Measurements from ENCODE around the gene ABLIM3. TPM values are rescaled to one million over a fixed set of nuclear protein-coding genes. Genes with fewer than 3 reads are reported as not detected.

Gene ABLIM3
- polyA plus RNA-seq, 1 donor (not counting 4 experiments of a cell fraction or from before 2014, with no cell fraction given) = 7.9 TPM

- no peak overlapping the region for H3K4me3 ChIP-seq (ENCODE audit: control insufficient read depth in 2 of 3, extremely low read depth in 1 of 3, insufficient read depth in 2 of 3, low read depth in 1 of 3, low read length in 3 of 3)
- no peak for DNase-seq (ENCODE audit: low read depth, low spot score)
- dilution Hi-C loops (cut with MboI; ENCODE audit: extremely low pct_ligation_motif_present, low sequenced_read_pairs) = no loop called here
- no peak overlapping the region for H2AFZ ChIP-seq (ENCODE audit: control insufficient read depth, low read length)
- no peak overlapping the region for H3K9ac ChIP-seq (ENCODE audit: control insufficient read depth, extremely low read depth, insufficient read depth, low read length)
- no peak overlapping the region for H3K4me2 ChIP-seq (ENCODE audit: control insufficient read depth, extremely low read depth, insufficient read depth, low read depth, low read length)
- TF ChIP-seq EZH2 (IDR thresholded peaks at IDR 0.05; ENCODE audit: low read length) = no peak
- TF ChIP-seq, protein P1, sequence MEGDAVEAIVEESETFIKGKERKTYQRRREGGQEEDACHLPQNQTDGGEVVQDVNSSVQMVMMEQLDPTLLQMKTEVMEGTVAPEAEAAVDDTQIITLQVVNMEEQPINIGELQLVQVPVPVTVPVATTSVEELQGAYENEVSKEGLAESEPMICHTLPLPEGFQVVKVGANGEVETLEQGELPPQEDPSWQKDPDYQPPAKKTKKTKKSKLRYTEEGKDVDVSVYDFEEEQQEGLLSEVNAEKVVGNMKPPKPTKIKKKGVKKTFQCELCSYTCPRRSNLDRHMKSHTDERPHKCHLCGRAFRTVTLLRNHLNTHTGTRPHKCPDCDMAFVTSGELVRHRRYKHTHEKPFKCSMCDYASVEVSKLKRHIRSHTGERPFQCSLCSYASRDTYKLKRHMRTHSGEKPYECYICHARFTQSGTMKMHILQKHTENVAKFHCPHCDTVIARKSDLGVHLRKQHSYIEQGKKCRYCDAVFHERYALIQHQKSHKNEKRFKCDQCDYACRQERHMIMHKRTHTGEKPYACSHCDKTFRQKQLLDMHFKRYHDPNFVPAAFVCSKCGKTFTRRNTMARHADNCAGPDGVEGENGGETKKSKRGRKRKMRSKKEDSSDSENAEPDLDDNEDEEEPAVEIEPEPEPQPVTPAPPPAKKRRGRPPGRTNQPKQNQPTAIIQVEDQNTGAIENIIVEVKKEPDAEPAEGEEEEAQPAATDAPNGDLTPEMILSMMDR (optimal IDR thresholded peaks at IDR 0.05 in 1 of 3, IDR thresholded peaks at IDR 0.05 in 1 of 3, conservative IDR thresholded peaks at IDR 0.05 in 1 of 3; ENCODE audit: extremely low read depth in 1 of 3, insufficient read depth in 2 of 3, low read length in 3 of 3) = no peak
- peak overlapping the region; percentile 24 for H3K27ac ChIP-seq (ENCODE audit: control insufficient read depth, insufficient read depth, low read length)
- peaks cover 4% of the 10 kb centered on the region for H3K9me1 ChIP-seq (ENCODE audit: control insufficient read depth, extremely low read depth, insufficient read depth, low read length)
- no peaks in the 10 kb centered on the region for H3K9me3 ChIP-seq (ENCODE audit: control insufficient read depth, low read depth, low read length)
- no peak for FAIRE-seq
- H3K36me3 ChIP-seq (ENCODE audit: control insufficient read depth in 2 of 2, extremely low read depth in 1 of 2, insufficient read depth in 2 of 2, low read length in 2 of 2) = no peaks in the 10 kb centered on the region
- H3K79me2 ChIP-seq (ENCODE audit: control insufficient read depth, insufficient read depth, low read length) = no peaks in the 10 kb centered on the region
- H4K20me1 ChIP-seq (ENCODE audit: control insufficient read depth, extremely low read depth, insufficient read depth, low read length) = no peaks in the 10 kb centered on the region
- no peaks in the 10 kb centered on the region for H3K27me3 ChIP-seq (ENCODE audit: control insufficient read depth, extremely low read depth, insufficient read depth, low read length)
- H3K4me1 ChIP-seq (ENCODE audit: control insufficient read depth, extremely low read depth, insufficient read depth, low read length) = peaks cover 21% of the 10 kb centered on the region
Observed at GRCh38 chr5:149283626-149284480, 142.6 kb downstream of the ABLIM3 start.

GRCh38 chr5:149284501-149284900 lies 143.2 kb downstream of the ABLIM3 start:
- Histone ChIP-seq H3K4me1 (ENCODE audit: control insufficient read depth, extremely low read depth, insufficient read depth, low read length) (peaks cover 21% of the 10 kb centered on the region), H3K4me2 (ENCODE audit: control insufficient read depth, extremely low read depth, insufficient read depth, low read depth, low read length) (no peak overlapping the region), H3K27me3 (ENCODE audit: control insufficient read depth, extremely low read depth, insufficient read depth, low read length) (no peaks in the 10 kb centered on the region), H3K9me1 (ENCODE audit: control insufficient read depth, extremely low read depth, insufficient read depth, low read length) (peaks cover 4% of the 10 kb centered on the region), H2AFZ (ENCODE audit: control insufficient read depth, low read length) (no peak overlapping the region), H3K79me2 (ENCODE audit: control insufficient read depth, insufficient read depth, low read length) (no peaks in the 10 kb centered on the region), H3K36me3 (ENCODE audit: control insufficient read depth in 2 of 2, extremely low read depth in 1 of 2, insufficient read depth in 2 of 2, low read length in 2 of 2) (no peaks in the 10 kb centered on the region), H3K9ac (ENCODE audit: control insufficient read depth, extremely low read depth, insufficient read depth, low read length) (no peak overlapping the region), H3K4me3 (ENCODE audit: control insufficient read depth in 2 of 3, extremely low read depth in 1 of 3, insufficient read depth in 2 of 3, low read depth in 1 of 3, low read length in 3 of 3) (no peak overlapping the region), H4K20me1 (ENCODE audit: control insufficient read depth, extremely low read depth, insufficient read depth, low read length) (no peaks in the 10 kb centered on the region), H3K27ac (ENCODE audit: control insufficient read depth, insufficient read depth, low read length) (peak overlapping the region; percentile 31), H3K9me3 (ENCODE audit: control insufficient read depth, low read depth, low read length) (no peaks in the 10 kb centered on the region)
- dilution Hi-C loops (cut with MboI; ENCODE audit: extremely low pct_ligation_motif_present, low sequenced_read_pairs) = no loop called here
- FAIRE-seq (peak; percentile 20), DNase-seq (ENCODE audit: low read depth, low spot score) (no peak)
- no peak for TF ChIP-seq EZH2 (IDR thresholded peaks at IDR 0.05; ENCODE audit: low read length)
- TF ChIP-seq, protein P1 (optimal IDR thresholded peaks at IDR 0.05 in 1 of 3, IDR thresholded peaks at IDR 0.05 in 1 of 3, conservative IDR thresholded peaks at IDR 0.05 in 1 of 3; ENCODE audit: extremely low read depth in 1 of 3, insufficient read depth in 2 of 3, low read length in 3 of 3) = no peak
